Epithelial cell of proximal tubule (primary cell): ENCODE measurements around the gene WDR43. TPM values are rescaled to one million over a fixed set of nuclear protein-coding genes. Genes with fewer than 3 reads are reported as not detected.

Source experiments
- DNase-seq: peaks from one replicate; pipeline ENCODE4 v3.0.0-alpha.2; 2011; ENCODE audit warnings: low read depth
- H3K4me3 ChIP-seq: 2 replicates; pipeline ENCODE4 v1.5.1; 2011; ENCODE audit warnings: low read depth, mild to moderate bottlenecking, low read length
- total RNA-seq: library from RNA; depleted of rRNA; stranded (reverse); fragments of >200 nt; gene quantifications from 2 replicates; pipeline ENCODE4 v1.2.3, GENCODE V29; 2015
- TF ChIP-seq, protein P1 (sequence below): conservative IDR thresholded peaks from 2 replicates; pipeline ENCODE4 v1.5.1; 2012; ENCODE audit warnings: low read depth, mild to moderate bottlenecking, low read length

Gene WDR43
- total RNA-seq, 1 donor from 2014 or later, result 52.2 TPM

DNA sequence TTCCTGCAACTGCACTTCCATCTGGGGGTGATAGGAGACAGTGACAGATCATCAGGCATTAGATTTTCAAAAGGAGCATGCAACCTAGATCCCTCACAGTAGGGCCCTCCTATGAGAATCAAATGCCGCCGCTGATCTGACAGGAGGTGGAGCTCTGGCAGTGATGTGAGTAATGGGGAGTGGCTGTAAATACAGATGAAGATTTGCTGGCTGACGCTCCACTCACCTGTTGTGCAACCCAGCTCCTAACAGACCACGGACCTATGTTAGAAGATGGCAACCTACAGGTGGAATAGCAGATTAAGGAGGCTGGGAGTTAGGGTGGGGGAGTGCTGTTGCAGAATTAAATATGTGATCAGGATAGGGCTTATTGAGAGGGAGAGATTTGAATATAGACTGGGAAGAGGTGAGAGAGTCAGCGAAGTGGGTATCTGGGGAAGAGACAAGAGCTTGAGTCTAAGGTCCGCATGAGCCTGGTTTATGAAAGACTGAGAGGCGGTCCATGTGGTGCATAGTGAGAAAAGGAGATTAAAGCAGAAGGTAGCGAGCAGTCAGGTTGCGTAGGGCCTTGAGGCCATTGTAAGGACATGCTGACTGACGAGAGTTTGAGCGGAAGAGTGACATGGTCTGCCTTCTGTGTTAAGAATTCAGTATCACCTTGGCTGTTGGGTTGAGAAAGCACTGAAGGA, 55.3 kb downstream of the WDR43 start:
- TF ChIP-seq, protein P1, sequence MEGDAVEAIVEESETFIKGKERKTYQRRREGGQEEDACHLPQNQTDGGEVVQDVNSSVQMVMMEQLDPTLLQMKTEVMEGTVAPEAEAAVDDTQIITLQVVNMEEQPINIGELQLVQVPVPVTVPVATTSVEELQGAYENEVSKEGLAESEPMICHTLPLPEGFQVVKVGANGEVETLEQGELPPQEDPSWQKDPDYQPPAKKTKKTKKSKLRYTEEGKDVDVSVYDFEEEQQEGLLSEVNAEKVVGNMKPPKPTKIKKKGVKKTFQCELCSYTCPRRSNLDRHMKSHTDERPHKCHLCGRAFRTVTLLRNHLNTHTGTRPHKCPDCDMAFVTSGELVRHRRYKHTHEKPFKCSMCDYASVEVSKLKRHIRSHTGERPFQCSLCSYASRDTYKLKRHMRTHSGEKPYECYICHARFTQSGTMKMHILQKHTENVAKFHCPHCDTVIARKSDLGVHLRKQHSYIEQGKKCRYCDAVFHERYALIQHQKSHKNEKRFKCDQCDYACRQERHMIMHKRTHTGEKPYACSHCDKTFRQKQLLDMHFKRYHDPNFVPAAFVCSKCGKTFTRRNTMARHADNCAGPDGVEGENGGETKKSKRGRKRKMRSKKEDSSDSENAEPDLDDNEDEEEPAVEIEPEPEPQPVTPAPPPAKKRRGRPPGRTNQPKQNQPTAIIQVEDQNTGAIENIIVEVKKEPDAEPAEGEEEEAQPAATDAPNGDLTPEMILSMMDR, result no peak
- H3K4me3 ChIP-seq, result no peak overlapping the region
- no peak for DNase-seq

- TF ChIP-seq, protein P1, result no peak
- no peak for DNase-seq
- H3K4me3 ChIP-seq, result no peak overlapping the region
Measured at GRCh38 chr2:28950941-28951630, 56.6 kb downstream of the WDR43 start.

GRCh38 chr2:28951910-28952835, 57.7 kb downstream of the WDR43 start:
- DNase-seq, result no peak
- no peak overlapping the region for H3K4me3 ChIP-seq
- TF ChIP-seq, protein P1, result no peak

- no peak for DNase-seq
- no peak overlapping the region for H3K4me3 ChIP-seq
- TF ChIP-seq, protein P1, result peak; percentile 9
Measured at GRCh38 chr2:28952836-28953211, 58.4 kb downstream of the WDR43 start.

DNA sequence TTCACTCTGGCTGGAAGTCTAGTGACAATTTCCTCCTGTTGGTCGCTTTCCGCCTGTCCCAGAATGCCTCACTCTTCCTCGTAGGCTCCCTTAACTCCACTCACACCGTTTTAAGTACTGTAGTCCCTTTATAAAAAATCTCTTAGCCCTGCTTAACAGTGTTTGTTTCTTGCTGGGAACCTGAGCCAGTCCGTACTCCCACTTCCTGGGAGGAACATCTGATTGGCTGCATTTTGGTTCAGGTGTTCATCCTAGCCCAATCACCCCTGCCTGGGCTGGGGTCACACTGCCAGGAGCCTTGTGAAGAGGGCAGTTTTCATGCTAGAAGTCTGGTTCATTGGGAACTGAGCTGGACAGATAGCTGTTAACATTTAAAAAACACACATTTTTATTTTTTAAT, 61.0 kb downstream of the WDR43 start:
- DNase-seq, result no peak
- no peak overlapping the region for H3K4me3 ChIP-seq
- TF ChIP-seq, protein P1, result no peak

DNA sequence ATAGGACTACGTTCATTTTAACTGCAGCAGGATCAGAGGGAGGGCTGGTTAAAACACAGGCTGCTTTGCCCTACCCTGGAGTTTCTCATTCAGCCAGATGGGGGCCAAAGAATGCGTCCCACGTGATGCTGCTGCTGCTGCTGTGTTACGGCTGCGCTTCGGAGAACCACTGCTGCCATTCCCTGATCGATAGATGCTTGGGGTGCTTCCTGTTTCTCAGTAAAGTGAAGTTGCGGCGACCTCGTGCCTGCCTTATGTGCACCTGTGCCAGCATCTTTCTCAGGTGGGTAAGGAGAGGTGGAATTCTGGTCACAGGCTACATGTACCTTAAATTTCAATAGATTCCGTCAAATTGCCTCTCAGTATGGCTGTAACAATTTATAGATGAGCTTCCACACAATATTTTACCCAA, 62.0 kb downstream of the WDR43 start:
- no peak for DNase-seq
- TF ChIP-seq, protein P1, result peak; percentile 33
- H3K4me3 ChIP-seq, result no peak overlapping the region
